A673 (cell line): Measurements from ENCODE around the gene RNF157. TPM values are rescaled to one million over a fixed set of nuclear protein-coding genes. Genes with fewer than 3 reads are reported as not detected.
"Not testable (repeated sequence)": the region's sequence is repeated elsewhere in the genome, so short reads cannot be mapped to it uniquely, and the experiment has no call there.

Source experiments
- BruUV-seq: library from RNA; stranded (reverse); fragments of 400-500 nt; replicated peaks from 2 replicates; lab custom pipeline; 2021; lab: Mats Ljungman, UMichigan
- CTCF ChIA-PET: fragments of 300-600 bp; sonication (Branson Sonifier 250); formaldehyde crosslinking; loops from one replicate; lab custom pipeline; 2022; ENCODE audit warnings: antibody characterized with exemption; lab: Charles Lee
- POLR2A ChIA-PET: fragments of 300-600 bp; sonication (Branson Sonifier 250); formaldehyde crosslinking; loops from one replicate; lab custom pipeline; 2022; ENCODE audit warnings: antibody characterized with exemption; ENCODE audit not compliant: low non-redundant PET; lab: Charles Lee
- DNase-seq: peaks from one replicate; pipeline ENCODE4 v3.0.0-alpha.2; 2015; ENCODE audit warnings: low spot score
- H3K27ac ChIP-seq: fragments of 200-600 bp; sonication (generic); 2 replicates; pipeline ENCODE4 v1.5.1; 2016; ENCODE audit warnings: mixed run types, low read depth, mild to moderate bottlenecking, mixed read lengths, antibody characterized with exemption, low read length; ENCODE audit not compliant: poor library complexity, severe bottlenecking
- H3K27me3 ChIP-seq: fragments of 200-600 bp; sonication (generic); replicated peaks from 2 replicates; pipeline ENCODE4 v1.6.1; 2017; ENCODE audit warnings: mixed run types, low read depth, mild to moderate bottlenecking, mixed read lengths, antibody characterized with exemption, low read length; ENCODE audit not compliant: insufficient read depth, poor library complexity
- H3K36me3 ChIP-seq: fragments of 200-600 bp; sonication (generic); 2 replicates; pipeline ENCODE4 v1.6.1; 2016; ENCODE audit warnings: mixed run types, mild to moderate bottlenecking, mixed read lengths, antibody characterized with exemption, low read length; ENCODE audit not compliant: insufficient read depth, poor library complexity, severe bottlenecking
- H3K4me1 ChIP-seq: fragments of 200-600 bp; sonication (generic); 2 replicates; pipeline ENCODE4 v1.6.1; 2017; ENCODE audit warnings: mixed run types, mild to moderate bottlenecking, mixed read lengths, antibody characterized with exemption, low read length; ENCODE audit not compliant: insufficient read depth, poor library complexity, severe bottlenecking
- H3K4me3 ChIP-seq: fragments of 200-600 bp; sonication (generic); 2 replicates; pipeline ENCODE4 v1.5.1; 2016; ENCODE audit warnings: low read depth, mixed run types, mild to moderate bottlenecking, mixed read lengths, low read length; ENCODE audit not compliant: poor library complexity, severe bottlenecking
- H3K9me3 ChIP-seq: fragments of 200-600 bp; sonication (generic); 2 replicates; pipeline ENCODE4 v1.6.1; 2016; ENCODE audit warnings: mixed run types, low read depth, mild to moderate bottlenecking, mixed read lengths, antibody characterized with exemption, low read length; ENCODE audit not compliant: poor library complexity, severe bottlenecking
- CTCF ChIP-seq: fragments of 300-800, 200-600 bp; sonication (generic); conservative IDR thresholded peaks from 2 replicates; pipeline ENCODE4 v1.5.1; 2017; ENCODE audit warnings: low read depth, mild to moderate bottlenecking, antibody characterized with exemption, low read length, moderate library complexity, mixed read lengths
- EZH2 ChIP-seq: fragments of 200-600 bp; sonication (generic); IDR thresholded peaks from 2 replicates; pipeline ENCODE4 v1.6.1; 2017; ENCODE audit warnings: borderline replicate concordance, low read depth, mild to moderate bottlenecking, mixed read lengths, antibody characterized with exemption, low read length; ENCODE audit not compliant: poor library complexity, severe bottlenecking
- intact Hi-C: fragments of 100-400 bp; cut with micrococcal nuclease; formaldehyde crosslinking; loops from one replicate; pipeline ENCODE4 v1.10.0; 2022; ENCODE audit not compliant: unreplicated experiment
- total RNA-seq: library from RNA; stranded (reverse); gene quantifications from 2 replicates; pipeline ENCODE4 v1.2.3, GENCODE V29; 2021

RNF157 gene
- total RNA-seq, 1 experiment from 2014 or later = 0.56 TPM

DNA sequence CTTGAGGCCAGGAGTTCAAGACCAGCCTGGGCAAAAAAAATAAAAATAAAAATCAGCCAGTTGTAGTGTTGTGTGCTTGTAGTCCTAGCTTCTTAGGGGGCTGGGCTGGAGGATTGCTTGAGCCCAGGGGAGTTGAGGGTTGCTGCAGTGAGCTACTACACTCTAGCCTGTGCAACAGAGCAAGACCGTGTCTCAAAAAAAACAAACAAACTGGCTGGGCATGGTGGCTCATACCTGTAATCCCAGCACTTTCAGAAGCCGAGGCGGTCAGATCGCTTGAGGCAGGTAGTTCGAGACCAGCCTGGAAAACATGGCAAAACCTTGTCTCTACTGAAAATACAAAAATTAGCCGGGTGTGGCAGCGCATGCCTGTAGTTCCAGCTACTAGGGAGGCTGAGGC lies 19.9 kb upstream of the RNF157 start:
- Histone ChIP-seq H3K9me3 (no peaks in the 10 kb centered on the region), H3K36me3 (no peaks in the 10 kb centered on the region), H3K4me1 (peaks cover 5% of the 10 kb centered on the region), H3K27me3 (no peaks in the 10 kb centered on the region), H3K27ac (no peak overlapping the region), H3K4me3 (no peak overlapping the region)
- ChIA-PET POLR2A (no interaction called here), CTCF (no interaction called here)
- no TSS peak for BruUV-seq
- no peak for DNase-seq
- TF ChIP-seq EZH2 = no peak
- TF ChIP-seq CTCF = no peak
- intact Hi-C loops = no loop called here

- H3K27me3 ChIP-seq, H3K4me1 ChIP-seq, H3K9me3 ChIP-seq, DNase-seq, H3K27ac ChIP-seq, H3K36me3 ChIP-seq, CTCF ChIA-PET, H3K4me3 ChIP-seq, POLR2A ChIA-PET, BruUV-seq, intact Hi-C loops: not testable (repeated sequence)
Measured at GRCh38 chr17:76256430-76257050, 16.2 kb upstream of the RNF157 start.

GRCh38 chr17:76255801-76256429 lies 15.6 kb upstream of the RNF157 start:
- POLR2A ChIA-PET = no interaction called here
- H3K27ac ChIP-seq = no peak overlapping the region
- H3K4me1 ChIP-seq = no peaks in the 10 kb centered on the region
- CTCF ChIA-PET = no interaction called here
- TF ChIP-seq CTCF (no peak), EZH2 (no peak)
- no peaks in the 10 kb centered on the region for H3K36me3 ChIP-seq
- no peaks in the 10 kb centered on the region for H3K9me3 ChIP-seq
- BruUV-seq = no TSS peak
- no peaks in the 10 kb centered on the region for H3K27me3 ChIP-seq
- no peak overlapping the region for H3K4me3 ChIP-seq
- DNase-seq = no peak
- intact Hi-C loops = no loop called here

GRCh38 chr17:76254275-76254674 lies 14.0 kb upstream of the RNF157 start:
- intact Hi-C loops = no loop called here
- ChIA-PET POLR2A (no interaction called here), CTCF (no interaction called here)
- no peak for DNase-seq
- BruUV-seq = no TSS peak
- Histone ChIP-seq H3K4me3 (no peak overlapping the region), H3K4me1 (no peaks in the 10 kb centered on the region), H3K36me3 (no peaks in the 10 kb centered on the region), H3K27me3 (no peaks in the 10 kb centered on the region), H3K27ac (no peak overlapping the region), H3K9me3 (no peaks in the 10 kb centered on the region)
- TF ChIP-seq CTCF (no peak), EZH2 (no peak)
